Mesenchymal stem cell (in vitro differentiated cells and primary cell): ENCODE data around the gene PUDP.
A peak's percentile ranks its signal among the peaks of the same experiment; 100 is the strongest.
"Not testable (repeated sequence)": the region's sequence is repeated elsewhere in the genome, so short reads cannot be mapped to it uniquely, and the experiment has no call there.

ENCODE experiments used
- DNase-seq: peaks from one replicate; pipeline ENCODE4 v3.0.0-alpha.2; 2013
- H2AFZ ChIP-seq: one replicate; pipeline ENCODE4 v1.6.1; 2013; ENCODE audit warnings: low read depth, mild to moderate bottlenecking, control low read depth, inconsistent platforms, low read length, moderate library complexity
- H2AK5ac ChIP-seq: 2 replicates; pipeline ENCODE4 v1.6.1; 2013; ENCODE audit warnings: low read length, moderate library complexity, mild to moderate bottlenecking, inconsistent platforms; ENCODE audit not compliant: severe bottlenecking
- H2BK120ac ChIP-seq: one replicate; pipeline ENCODE4 v1.6.1; 2013; ENCODE audit warnings: low read depth, mild to moderate bottlenecking, inconsistent platforms, low read length, moderate library complexity
- H2BK12ac ChIP-seq, 2 experiments: one replicate each; pipeline ENCODE4 v1.6.1; 2013; ENCODE audit warnings: inconsistent platforms in 2 of 2, low read length in 2 of 2, mild to moderate bottlenecking in 2 of 2, moderate library complexity in 2 of 2, control low read depth in 1 of 2
- H2BK15ac ChIP-seq: one replicate; pipeline ENCODE4 v1.6.1; 2013; ENCODE audit warnings: mild to moderate bottlenecking, low read depth, inconsistent platforms; ENCODE audit not compliant: poor library complexity, severe bottlenecking
- H2BK5ac ChIP-seq: 2 replicates; pipeline ENCODE4 v1.6.1; 2013; ENCODE audit warnings: low read depth, mild to moderate bottlenecking, low read length, control low read depth, inconsistent platforms; ENCODE audit not compliant: poor library complexity, severe bottlenecking
- H3K14ac ChIP-seq, 2 experiments: one replicate each; pipeline ENCODE4 v1.6.1; 2013; ENCODE audit warnings: inconsistent platforms in 2 of 2, low read length in 2 of 2, control low read depth in 1 of 2, mild to moderate bottlenecking in 1 of 2, moderate library complexity in 1 of 2
- H3K18ac ChIP-seq, 2 experiments: one replicate each; pipeline ENCODE4 v1.6.1; 2013; ENCODE audit warnings: inconsistent platforms in 2 of 2, low read length in 2 of 2, control low read depth in 1 of 2, low read depth in 1 of 2, mild to moderate bottlenecking in 1 of 2
- H3K23ac ChIP-seq, 2 experiments: one replicate each; pipeline ENCODE4 v1.6.1; 2013; ENCODE audit warnings: inconsistent platforms in 2 of 2, low read length in 2 of 2, mild to moderate bottlenecking in 2 of 2, moderate library complexity in 2 of 2, control low read depth in 1 of 2
- H3K27ac ChIP-seq: 2 replicates; pipeline ENCODE4 v1.5.1; 2013; ENCODE audit warnings: mild to moderate bottlenecking, moderate library complexity, low read length, control low read depth, inconsistent platforms; ENCODE audit not compliant: poor library complexity, severe bottlenecking
- H3K27me3 ChIP-seq, 2 experiments: 2 replicates each; pipeline versions ENCODE4 v1.6.1 to v1.7.0; 2013; ENCODE audit warnings: low read length in 2 of 2, mild to moderate bottlenecking in 2 of 2, moderate library complexity in 2 of 2, control low read depth in 1 of 2, inconsistent platforms in 1 of 2; ENCODE audit not compliant: control insufficient read depth in 1 of 2, insufficient read depth in 1 of 2
- H3K36me3 ChIP-seq, 2 experiments: 2 replicates each; pipeline versions ENCODE4 v1.6.1 to v1.7.0; 2013; ENCODE audit warnings: low read length in 2 of 2, control low read depth in 1 of 2, inconsistent platforms in 1 of 2, low read depth in 1 of 2, mild to moderate bottlenecking in 1 of 2; ENCODE audit not compliant: insufficient read depth in 2 of 2, control insufficient read depth in 1 of 2
- H3K4ac ChIP-seq, 2 experiments: one replicate each; pipeline ENCODE4 v1.6.1; 2013; ENCODE audit warnings: inconsistent platforms in 2 of 2, low read length in 2 of 2, mild to moderate bottlenecking in 2 of 2, moderate library complexity in 2 of 2, control low read depth in 1 of 2, low read depth in 1 of 2
- H3K4me1 ChIP-seq: 2 replicates; pipeline ENCODE4 v1.6.1; 2013; ENCODE audit warnings: low read depth, low read length, control low read depth; ENCODE audit not compliant: control insufficient read depth, insufficient read depth
- H3K4me2 ChIP-seq: 2 replicates; pipeline ENCODE4 v1.6.1; 2013; ENCODE audit warnings: low read length, mild to moderate bottlenecking, inconsistent platforms; ENCODE audit not compliant: poor library complexity, severe bottlenecking
- H3K4me3 ChIP-seq, 2 experiments: 2 replicates each; pipeline versions ENCODE4 v1.5.1 to v1.7.0; 2013; ENCODE audit warnings: low read length in 2 of 2, mild to moderate bottlenecking in 2 of 2, control low read depth in 1 of 2, low read depth in 1 of 2; ENCODE audit not compliant: insufficient read depth in 1 of 2
- H3K79me1 ChIP-seq: replicated peaks from 2 replicates; pipeline ENCODE4 v1.6.1; 2013; ENCODE audit warnings: mild to moderate bottlenecking, control low read depth, low read length, inconsistent platforms; ENCODE audit not compliant: poor library complexity, severe bottlenecking
- H3K9ac ChIP-seq: 2 replicates; pipeline ENCODE4 v1.7.0; 2013; ENCODE audit warnings: mild to moderate bottlenecking, low read length, moderate library complexity
- H3K9me3 ChIP-seq: 2 replicates; pipeline ENCODE4 v1.7.0; 2013; ENCODE audit warnings: mild to moderate bottlenecking, low read length; ENCODE audit not compliant: control insufficient read depth
- H4K8ac ChIP-seq: one replicate; pipeline ENCODE4 v1.6.1; 2013; ENCODE audit warnings: inconsistent platforms, mild to moderate bottlenecking, low read length, moderate library complexity
- H4K91ac ChIP-seq: one replicate; pipeline ENCODE4 v1.6.1; 2013; ENCODE audit warnings: mild to moderate bottlenecking, low read length, inconsistent platforms
- WGBS: methylation state at CpG from one replicate; pipeline ENCODE4 v1.1.7; 2013; ENCODE audit warnings: mixed read lengths; 5-methylcytosine and 5-hydroxymethylcytosine counted together

Gene PUDP

DNA sequence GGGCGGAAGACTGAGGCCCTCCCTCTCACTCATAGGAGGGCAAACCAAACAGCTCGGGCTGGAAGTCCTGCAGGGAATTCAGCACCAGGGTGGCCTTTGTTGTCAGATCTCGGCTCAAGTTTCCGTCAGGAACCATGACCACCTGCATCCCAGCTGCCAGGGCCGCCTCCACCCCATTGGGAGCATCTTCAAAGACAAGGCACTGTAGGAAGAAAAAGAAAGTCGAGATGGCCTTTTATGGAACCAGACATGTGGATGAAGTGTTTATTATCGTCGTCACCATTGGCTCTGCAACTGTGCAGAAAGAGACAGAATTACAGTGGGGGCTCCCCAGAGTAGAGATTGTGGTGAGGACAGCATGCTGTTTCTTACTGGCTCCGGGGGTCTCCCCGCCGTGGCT is 97.7 kb downstream of the PUDP start:
- Histone ChIP-seq H3K14ac (no peak overlapping the region), H3K27me3 (no peaks in the 10 kb centered on the region), H2BK15ac (no peak overlapping the region), H3K23ac (no peak overlapping the region), H3K9me3 (no peaks in the 10 kb centered on the region), H3K4me2 (no peak overlapping the region), H2BK12ac (no peak overlapping the region), H3K4ac (no peak overlapping the region), H2BK5ac (no peak overlapping the region), H3K4me1 (no peaks in the 10 kb centered on the region), H3K36me3 (peaks cover 3 to 18% of the 10 kb centered on the region in 2 experiments), H3K4me3 (no peak overlapping the region), H2AK5ac (no peak overlapping the region), H3K27ac (no peak overlapping the region), H3K79me1 (peaks cover 3% of the 10 kb centered on the region), H4K8ac (no peak overlapping the region), H2AFZ (no peak overlapping the region), H3K18ac (no peak overlapping the region), H3K9ac (no peak overlapping the region), H4K91ac (no peak overlapping the region), H2BK120ac (no peak overlapping the region)
- no peak for DNase-seq
- 98% methylated on average over 11 of the region's 11 CpGs for WGBS

- no peak overlapping the region for H3K4me2 ChIP-seq
- no peak overlapping the region for H3K27ac ChIP-seq
- no peak overlapping the region for H2AK5ac ChIP-seq
- no peak overlapping the region for H4K8ac ChIP-seq
- no peak overlapping the region for H4K91ac ChIP-seq
- DNase-seq, result no peak
- H3K18ac ChIP-seq, result no peak overlapping the region
- no peaks in the 10 kb centered on the region for H3K9me3 ChIP-seq
- no peak overlapping the region for H3K9ac ChIP-seq
- no peaks in the 10 kb centered on the region for H3K4me1 ChIP-seq
- no peak overlapping the region for H3K4me3 ChIP-seq
- H2AFZ ChIP-seq, result no peak overlapping the region
- H2BK12ac ChIP-seq, result no peak overlapping the region
- peaks cover 3 to 18% of the 10 kb centered on the region in 2 experiments for H3K36me3 ChIP-seq
- H3K14ac ChIP-seq, result no peak overlapping the region
- 81% methylated on average over 2 of the region's 4 CpGs for WGBS
- H3K23ac ChIP-seq, result no peak overlapping the region
- no peak overlapping the region for H2BK5ac ChIP-seq
- no peak overlapping the region for H3K4ac ChIP-seq
- peaks cover 2% of the 10 kb centered on the region for H3K79me1 ChIP-seq
- H2BK15ac ChIP-seq, result no peak overlapping the region
- no peaks in the 10 kb centered on the region for H3K27me3 ChIP-seq
- H2BK120ac ChIP-seq, result no peak overlapping the region
Measured at GRCh38 chrX:7047951-7048350, 100.0 kb downstream of the PUDP start.

DNA sequence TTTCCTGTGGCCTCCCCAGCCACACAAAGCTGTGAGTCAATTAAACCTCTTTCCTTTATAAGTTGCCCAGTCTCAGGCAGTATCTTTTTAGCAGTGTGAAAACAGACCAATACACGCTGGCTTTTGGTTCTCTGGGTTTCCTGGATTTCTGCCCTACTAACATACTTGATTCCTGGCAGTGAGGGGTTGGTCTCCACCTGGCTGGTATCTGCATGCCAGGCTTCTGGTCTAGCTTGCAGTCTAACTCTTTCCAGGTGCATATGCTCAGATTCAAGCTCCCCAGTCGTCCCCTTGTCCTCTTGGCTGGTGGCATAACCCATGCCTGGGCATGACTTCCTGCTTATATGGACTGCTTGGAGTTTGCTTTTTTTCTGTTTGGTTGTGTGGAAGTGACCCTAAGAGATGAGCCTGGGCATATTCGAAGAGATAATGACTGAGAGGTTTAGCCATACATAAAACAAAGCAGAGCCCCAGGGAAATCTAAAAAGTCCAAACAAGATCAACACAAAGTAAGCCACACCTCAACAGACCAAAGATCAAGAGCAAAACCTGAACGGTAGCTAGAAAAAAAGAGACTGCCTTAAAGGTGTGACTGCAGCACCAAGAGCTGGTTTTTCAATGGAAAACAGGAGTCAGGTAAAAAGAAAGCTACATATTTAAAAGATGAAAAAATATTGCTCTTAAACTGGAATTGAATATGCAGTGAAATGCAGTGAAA is 102.6 kb downstream of the PUDP start:
- 100% methylated on average over 2 of the region's 4 CpGs for WGBS
- Histone ChIP-seq H2BK12ac (no peak overlapping the region), H3K4ac (no peak overlapping the region), H2AFZ (no peak overlapping the region), H3K23ac (no peak overlapping the region), H3K36me3 (peaks cover 3 to 18% of the 10 kb centered on the region in 2 experiments), H3K27me3 (no peaks in the 10 kb centered on the region), H3K4me1 (no peaks in the 10 kb centered on the region), H3K18ac (no peak overlapping the region), H4K8ac (no peak overlapping the region), H3K79me1 (peaks cover under 1% of the 10 kb centered on the region), H3K9ac (no peak overlapping the region), H4K91ac (no peak overlapping the region), H3K9me3 (no peaks in the 10 kb centered on the region), H3K4me2 (no peak overlapping the region), H3K14ac (no peak overlapping the region), H2BK120ac (no peak overlapping the region), H3K4me3 (no peak overlapping the region), H2AK5ac (peak overlapping the region; percentile 59), H2BK15ac (no peak overlapping the region), H3K27ac (no peak overlapping the region), H2BK5ac (no peak overlapping the region)
- no peak for DNase-seq

- H3K14ac ChIP-seq, H4K91ac ChIP-seq, H3K18ac ChIP-seq, H3K4ac ChIP-seq, H2AFZ ChIP-seq, H3K9me3 ChIP-seq, H3K4me3 ChIP-seq, H3K4me1 ChIP-seq, H3K23ac ChIP-seq, H2BK5ac ChIP-seq, H2AK5ac ChIP-seq, H2BK15ac ChIP-seq, H3K4me2 ChIP-seq, H3K9ac ChIP-seq, H3K27me3 ChIP-seq, H2BK12ac ChIP-seq, H4K8ac ChIP-seq, H3K36me3 ChIP-seq, H2BK120ac ChIP-seq, H3K79me1 ChIP-seq: not testable (repeated sequence)
- peak; percentile 48 for DNase-seq
- no CpG with 5 or more reads among the region's 3 CpGs for WGBS
- peak overlapping the region; percentile 47 for H3K27ac ChIP-seq
Measured at GRCh38 chrX:7043796-7044433, 104.0 kb downstream of the PUDP start.
